Left renal pelvis (tissue), 4 donors: ENCODE results near the gene ZFR. TPM values are rescaled to one million over a fixed set of nuclear protein-coding genes. Genes with fewer than 3 reads are reported as not detected.

Experiments
- polyA plus RNA-seq, 4 donors: library from polyadenylated mRNA; unstranded; fragments of 120-200 nt; gene quantifications; one replicate each; pipeline ENCODE4 v1.2.1, GENCODE V29; 2013; ENCODE audit not compliant: insufficient read length in 4 of 4

The ZFR gene
- polyA plus RNA-seq, 4 donors = 82.1 to 132 (median 118) TPM

Other genes starting within 250 kb of the ZFR start
- 10 to 100 TPM; 24.6 to 42.7 (median 34.2) TPM for gene MTMR12, start 131.8 kb downstream of the ZFR start, polyA plus RNA-seq
- gene SUB1, start 140.8 kb upstream of the ZFR start, polyA plus RNA-seq = 100 to 1,000 TPM; 286 to 443 (median 325) TPM